Ascending aorta (tissue), 2 donors: Measurements from ENCODE around the gene CFI. TPM values are rescaled to one million over a fixed set of nuclear protein-coding genes. Genes with fewer than 3 reads are reported as not detected.

Experiments used
- DNase-seq, 2 donors: peaks; one replicate each; pipeline ENCODE4 v3.0.0-alpha.2; 2019; ENCODE audit warnings: low spot score in 2 of 2
- H3K27ac ChIP-seq, 2 donors: fragments of 200-600 bp; sonication (generic); one replicate each; pipeline ENCODE4 v1.5.1; 2016 to 2017; ENCODE audit warnings: mild to moderate bottlenecking in 1 of 2
- H3K27me3 ChIP-seq: fragments of 200-600 bp; sonication (generic); one replicate; pipeline ENCODE4 v1.5.1; 2017
- H3K36me3 ChIP-seq, 2 donors: fragments of 200-600 bp; sonication (generic); one replicate each; pipeline ENCODE4 v1.5.1; 2016
- H3K4me1 ChIP-seq, 2 donors: fragments of 200-600 bp; sonication (generic); one replicate each; pipeline ENCODE4 v1.5.1; 2016 to 2017; ENCODE audit warnings: mild to moderate bottlenecking in 1 of 2
- H3K4me3 ChIP-seq, 2 donors: fragments of 200-600 bp; sonication (generic); one replicate each; pipeline ENCODE4 v1.5.1; 2016 to 2017; ENCODE audit warnings: mild to moderate bottlenecking in 1 of 2
- H3K9me3 ChIP-seq, 2 donors: fragments of 200-600 bp; sonication (generic); one replicate each; pipeline ENCODE4 v1.5.1; 2016
- intact Hi-C: fragments of 100-400 bp; cut with DNase I; formaldehyde crosslinking; loops from one replicate; pipeline ENCODE4 v1.15.1; 2023
- total RNA-seq: library from RNA; depleted of rRNA; stranded (reverse); fragments of >200 nt; gene quantifications from one replicate; pipeline ENCODE4 v1.1.0, GENCODE V29; 2016
- TF ChIP-seq, protein P1 (sequence below), 3 experiments: fragments of 200-600 bp in 2 of 3; fragments of 450-650 bp in 1 of 3; sonication (generic) in 2 of 3; IDR thresholded peaks; one replicate each; pipeline ENCODE4 v1.5.1; 2016 to 2019; ENCODE audit warnings: antibody characterized with exemption in 3 of 3, mild to moderate bottlenecking in 1 of 3, moderate library complexity in 1 of 3

CFI gene
- total RNA-seq, 1 donor from 2014 or later = 17.8 TPM

DNA sequence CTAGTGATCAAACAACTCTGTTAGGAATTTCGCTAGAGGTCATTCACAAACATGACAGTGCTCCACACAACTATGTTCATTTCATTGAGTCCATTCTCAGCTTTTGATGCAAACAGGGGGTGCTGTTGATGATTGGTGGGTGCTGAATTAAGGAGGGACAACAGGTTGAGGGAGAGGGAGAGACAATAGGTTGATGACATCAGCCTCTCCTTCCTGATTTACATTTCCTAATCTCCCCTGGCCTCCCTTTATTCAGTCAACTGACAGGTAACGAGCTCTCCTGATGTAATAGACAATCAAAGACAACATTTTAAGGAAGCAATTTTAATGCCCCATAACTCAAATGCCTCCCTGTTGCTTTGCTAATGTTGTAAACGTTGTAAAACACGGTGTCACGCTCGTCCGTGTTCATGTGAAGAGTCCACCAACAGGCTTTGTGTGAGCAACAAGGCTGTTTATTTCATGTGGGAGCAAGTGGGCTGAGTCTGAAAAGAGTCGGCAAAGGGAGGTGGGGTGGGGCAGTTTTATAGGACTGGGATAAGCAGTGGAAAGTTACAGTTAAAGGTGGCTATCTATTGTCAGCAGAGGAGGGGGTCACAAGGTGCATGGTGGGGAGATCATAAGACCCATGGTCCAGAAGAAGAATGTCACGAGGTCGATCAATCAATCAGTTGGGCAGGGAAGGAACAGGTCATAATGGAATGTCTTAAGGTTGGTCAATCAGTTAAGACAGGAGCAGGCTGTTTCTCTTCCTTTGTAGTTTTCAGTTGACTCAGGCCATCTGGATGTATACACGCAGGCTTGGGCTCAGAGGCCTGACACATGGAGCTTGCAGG, 9.0 kb upstream of the CFI start:
- TF ChIP-seq, protein P1, sequence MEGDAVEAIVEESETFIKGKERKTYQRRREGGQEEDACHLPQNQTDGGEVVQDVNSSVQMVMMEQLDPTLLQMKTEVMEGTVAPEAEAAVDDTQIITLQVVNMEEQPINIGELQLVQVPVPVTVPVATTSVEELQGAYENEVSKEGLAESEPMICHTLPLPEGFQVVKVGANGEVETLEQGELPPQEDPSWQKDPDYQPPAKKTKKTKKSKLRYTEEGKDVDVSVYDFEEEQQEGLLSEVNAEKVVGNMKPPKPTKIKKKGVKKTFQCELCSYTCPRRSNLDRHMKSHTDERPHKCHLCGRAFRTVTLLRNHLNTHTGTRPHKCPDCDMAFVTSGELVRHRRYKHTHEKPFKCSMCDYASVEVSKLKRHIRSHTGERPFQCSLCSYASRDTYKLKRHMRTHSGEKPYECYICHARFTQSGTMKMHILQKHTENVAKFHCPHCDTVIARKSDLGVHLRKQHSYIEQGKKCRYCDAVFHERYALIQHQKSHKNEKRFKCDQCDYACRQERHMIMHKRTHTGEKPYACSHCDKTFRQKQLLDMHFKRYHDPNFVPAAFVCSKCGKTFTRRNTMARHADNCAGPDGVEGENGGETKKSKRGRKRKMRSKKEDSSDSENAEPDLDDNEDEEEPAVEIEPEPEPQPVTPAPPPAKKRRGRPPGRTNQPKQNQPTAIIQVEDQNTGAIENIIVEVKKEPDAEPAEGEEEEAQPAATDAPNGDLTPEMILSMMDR (IDR thresholded peaks at IDR 0.05) = no peak
- Histone ChIP-seq H3K27ac (no peak overlapping the region), H3K4me3 (no peak overlapping the region), H3K9me3 (no peaks in the 10 kb centered on the region), H3K27me3 (no peaks in the 10 kb centered on the region), H3K36me3 (no peaks in the 10 kb centered on the region), H3K4me1 (no peaks in the 10 kb centered on the region)
- intact Hi-C loops = loop anchor here (10.0 kb wide), 1 partner anchor 246 kb away; the partner anchor contains the start of gene MCUB
- DNase-seq = no peak

DNA sequence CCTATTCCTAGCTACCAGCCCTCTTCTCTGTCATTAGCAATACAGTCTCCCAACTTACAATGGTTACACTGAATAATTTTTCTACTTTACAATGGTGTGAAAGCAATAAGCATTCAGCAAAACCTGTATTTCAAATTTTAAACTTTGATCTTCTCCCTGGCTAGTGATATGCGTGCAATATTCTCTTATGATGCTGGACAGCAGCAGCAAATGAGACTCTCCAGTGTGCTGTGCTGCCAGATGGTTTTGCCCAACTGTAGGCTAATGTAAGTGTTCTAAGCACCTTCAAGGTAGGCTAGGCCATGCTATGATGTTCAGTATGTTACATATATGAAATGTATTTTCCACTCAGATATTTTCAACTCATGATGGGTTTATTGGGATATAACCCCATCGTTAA, 7.9 kb upstream of the CFI start:
- H3K27ac ChIP-seq = no peak overlapping the region
- no peaks in the 10 kb centered on the region for H3K36me3 ChIP-seq
- intact Hi-C loops = loop anchor here (10.0 kb wide), 1 partner anchor 245 kb away; the partner anchor contains the start of gene MCUB
- H3K27me3 ChIP-seq = no peaks in the 10 kb centered on the region
- TF ChIP-seq, protein P1 (IDR thresholded peaks at IDR 0.05) = no peak
- H3K4me3 ChIP-seq = no peak overlapping the region
- no peaks in the 10 kb centered on the region for H3K9me3 ChIP-seq
- no peak for DNase-seq
- H3K4me1 ChIP-seq = no peaks in the 10 kb centered on the region

DNA sequence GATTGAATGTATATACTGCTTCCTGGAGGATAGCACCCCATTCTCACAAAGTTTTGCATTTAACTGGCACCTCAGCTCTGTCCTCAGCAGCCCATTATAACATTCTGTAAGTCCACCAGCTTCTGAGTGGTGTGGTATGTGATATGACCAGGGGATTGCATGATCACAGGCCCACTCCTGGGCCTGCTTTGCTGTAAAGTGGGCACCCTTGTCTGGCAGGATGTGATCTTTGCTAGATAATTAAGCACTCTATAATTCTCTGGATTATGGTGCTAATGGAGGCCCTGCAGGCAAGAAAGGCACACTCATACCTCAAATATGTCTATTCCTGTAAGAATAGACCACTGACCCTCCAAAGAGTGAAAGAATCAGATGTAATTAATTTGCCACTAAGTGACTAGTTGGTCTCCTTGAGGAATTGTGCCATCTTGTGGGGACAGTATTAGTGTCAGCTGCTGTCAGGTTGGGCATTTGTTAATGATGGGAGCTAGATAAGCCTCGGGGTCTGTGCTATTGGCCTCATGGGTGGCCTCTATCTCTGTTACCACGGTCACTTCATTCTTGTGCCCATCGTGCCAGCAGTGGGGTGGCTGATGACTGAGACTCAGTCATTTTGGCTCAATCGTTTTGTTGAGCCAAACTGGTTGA, 2.2 kb upstream of the CFI start:
- no peak overlapping the region for H3K4me3 ChIP-seq
- H3K27me3 ChIP-seq = no peaks in the 10 kb centered on the region
- H3K36me3 ChIP-seq = no peaks in the 10 kb centered on the region
- H3K4me1 ChIP-seq = no peaks in the 10 kb centered on the region
- no peak for DNase-seq
- no peaks in the 10 kb centered on the region for H3K9me3 ChIP-seq
- TF ChIP-seq, protein P1 (IDR thresholded peaks at IDR 0.05) = peak in 1 of 3 experiments; percentile 34
- intact Hi-C loops = no loop called here
- H3K27ac ChIP-seq = no peak overlapping the region

DNA sequence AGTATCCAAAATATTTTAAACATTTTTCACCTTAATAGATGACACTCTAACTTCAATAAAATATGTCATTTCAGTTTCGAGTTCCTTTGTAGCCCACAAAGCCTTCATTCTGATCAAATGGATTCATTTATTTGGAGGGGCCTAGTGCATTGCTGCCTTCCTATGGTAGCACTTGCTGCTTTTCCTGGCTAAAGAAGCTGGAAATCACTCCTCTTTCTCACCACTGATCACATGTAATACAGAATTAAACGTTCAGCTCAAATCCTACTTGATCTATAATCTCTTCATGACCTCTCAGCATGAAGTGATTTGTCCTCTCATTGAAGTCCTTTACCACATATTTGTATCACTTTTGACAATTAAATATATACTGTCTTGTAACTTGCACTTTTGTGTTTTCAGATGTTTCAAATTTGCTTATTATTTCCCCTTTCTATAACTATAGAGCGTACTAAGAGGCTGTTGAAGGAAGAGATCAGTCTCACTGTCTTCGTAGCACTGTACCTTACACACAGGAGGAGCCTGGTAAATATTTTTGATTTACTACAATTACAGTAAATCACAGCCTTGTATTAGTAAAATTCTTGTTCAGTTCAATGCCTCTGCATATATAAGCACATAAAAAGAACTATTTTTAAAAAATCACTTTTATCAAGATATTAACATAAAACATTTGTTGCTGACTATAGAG, 555 bp downstream of the CFI start:
- Histone ChIP-seq H3K9me3 (no peaks in the 10 kb centered on the region), H3K27ac (no peak overlapping the region), H3K4me1 (no peaks in the 10 kb centered on the region), H3K36me3 (no peaks in the 10 kb centered on the region), H3K27me3 (no peaks in the 10 kb centered on the region), H3K4me3 (no peak overlapping the region)
- DNase-seq = no peak
- intact Hi-C loops = no loop called here
- TF ChIP-seq, protein P1 (IDR thresholded peaks at IDR 0.05) = no peak

DNA sequence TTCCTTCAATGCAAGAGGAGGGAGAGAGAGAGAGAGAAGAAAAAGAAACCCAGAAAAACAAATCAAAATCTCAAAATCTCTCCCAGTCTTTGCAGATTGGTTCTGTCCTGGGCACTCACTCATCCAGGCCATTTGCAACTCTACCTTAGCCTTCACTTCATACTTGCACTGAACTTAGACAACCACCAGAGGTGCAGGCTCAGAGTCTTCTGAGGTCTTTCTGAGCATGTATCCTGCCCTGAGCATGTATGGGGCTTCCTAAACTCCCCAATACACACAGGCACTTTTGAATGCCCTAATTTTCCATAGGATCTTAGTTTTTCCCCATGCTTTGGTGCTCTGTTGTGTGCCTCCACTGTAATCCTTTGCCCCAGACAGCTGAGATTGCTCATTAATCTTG, 2.9 kb downstream of the CFI start:
- intact Hi-C loops = no loop called here

More for the DNA sequence above, 2.9 kb downstream of the CFI start:
- Histone ChIP-seq H3K27me3 (no peaks in the 10 kb centered on the region), H3K4me1 (no peaks in the 10 kb centered on the region), H3K36me3 (no peaks in the 10 kb centered on the region), H3K9me3 (no peaks in the 10 kb centered on the region), H3K4me3 (no peak overlapping the region), H3K27ac (no peak overlapping the region)
- TF ChIP-seq, protein P1 (IDR thresholded peaks at IDR 0.05) = no peak
- no peak for DNase-seq
